ENCODE data around the gene SCN5A. TPM values are rescaled to one million over a fixed set of nuclear protein-coding genes. Genes with fewer than 3 reads are reported as not detected.

Gene SCN5A
- polyA plus RNA-seq, 1 of the 3 experiments (the other 2 are of a cell fraction), result 0.18 TPM

DNA sequence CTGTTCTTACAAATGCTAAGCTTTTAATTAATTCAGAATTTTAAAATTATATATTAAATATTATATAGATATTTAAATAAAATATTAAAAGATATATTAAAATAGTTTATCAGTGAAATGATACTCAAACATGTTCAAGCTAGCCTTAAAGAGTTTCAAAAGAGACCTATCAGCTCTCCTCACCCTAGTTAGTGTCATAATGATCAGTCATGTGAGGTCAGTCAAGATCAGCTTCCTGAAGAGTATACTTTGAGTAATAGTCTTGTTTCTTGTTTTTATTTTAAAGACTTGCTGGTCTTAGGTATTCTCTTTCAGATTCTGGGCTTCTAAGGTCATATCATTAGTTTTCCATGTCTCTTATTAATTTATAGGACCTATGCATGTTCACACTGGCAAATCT lies 138.9 kb downstream of the SCN5A start:
- Histone ChIP-seq H3F3A (replicated peaks; ENCODE audit: insufficient read depth) (no peaks in the 10 kb centered on the region), H3K9me2 (no peaks in the 10 kb centered on the region), H3K36me3 (replicated peaks in 1 of 2; ENCODE audit: control insufficient read depth in 1 of 2, insufficient read depth in 2 of 2, low read length in 1 of 2) (peaks cover 55 to 65% of the 10 kb centered on the region in 2 experiments), H3K79me2 (ENCODE audit: insufficient read depth) (no peaks in the 10 kb centered on the region), H4K20me1 (ENCODE audit: insufficient read depth) (no peaks in the 10 kb centered on the region), H2AFZ (ENCODE audit: low read depth) (no peak overlapping the region), H3K9me3 (no peaks in the 10 kb centered on the region), H3K4me1 (ENCODE audit: control insufficient read depth in 1 of 2, insufficient read depth in 2 of 2, low read depth in 1 of 2, low read length in 1 of 2) (no peaks in the 10 kb centered on the region; a peak in 1 of 4 replicates), H3K4me3 (ENCODE audit: low read depth in 2 of 2, low read length in 1 of 2) (no peak overlapping the region), H3K27me3 (ENCODE audit: insufficient read depth) (no peaks in the 10 kb centered on the region), H3K27ac (ENCODE audit: low read depth in 2 of 2, low read length in 1 of 2) (no peak overlapping the region), H3K9ac (no peak overlapping the region), H3K4me2 (no peak overlapping the region)
- no peak for TF ChIP-seq MXI1 (IDR thresholded peaks at IDR 0.05; ENCODE audit: low read depth, low read length)
- TF ChIP-seq TEAD4 (IDR thresholded peaks at IDR 0.05; ENCODE audit: borderline replicate concordance, insufficient read depth), result no peak
- TF ChIP-seq RAD21 (IDR thresholded peaks at IDR 0.05; ENCODE audit: low read length), result no peak
- TF ChIP-seq, protein P1, sequence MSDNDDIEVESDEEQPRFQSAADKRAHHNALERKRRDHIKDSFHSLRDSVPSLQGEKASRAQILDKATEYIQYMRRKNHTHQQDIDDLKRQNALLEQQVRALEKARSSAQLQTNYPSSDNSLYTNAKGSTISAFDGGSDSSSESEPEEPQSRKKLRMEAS (IDR thresholded peaks at IDR 0.05; ENCODE audit: low read depth), result no peak
- no peak for TF ChIP-seq FOSL2 (IDR thresholded peaks at IDR 0.05; ENCODE audit: borderline replicate concordance, low read depth)
- TF ChIP-seq, protein P2, sequence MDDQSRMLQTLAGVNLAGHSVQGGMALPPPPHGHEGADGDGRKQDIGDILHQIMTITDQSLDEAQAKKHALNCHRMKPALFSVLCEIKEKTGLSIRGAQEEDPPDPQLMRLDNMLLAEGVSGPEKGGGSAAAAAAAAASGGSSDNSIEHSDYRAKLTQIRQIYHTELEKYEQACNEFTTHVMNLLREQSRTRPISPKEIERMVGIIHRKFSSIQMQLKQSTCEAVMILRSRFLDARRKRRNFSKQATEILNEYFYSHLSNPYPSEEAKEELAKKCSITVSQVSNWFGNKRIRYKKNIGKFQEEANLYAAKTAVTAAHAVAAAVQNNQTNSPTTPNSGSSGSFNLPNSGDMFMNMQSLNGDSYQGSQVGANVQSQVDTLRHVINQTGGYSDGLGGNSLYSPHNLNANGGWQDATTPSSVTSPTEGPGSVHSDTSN (IDR thresholded peaks at IDR 0.05), result no peak
- no peak for TF ChIP-seq SMC3 (IDR thresholded peaks at IDR 0.05; ENCODE audit: low read depth, low read length)
- TF ChIP-seq, protein P3, sequence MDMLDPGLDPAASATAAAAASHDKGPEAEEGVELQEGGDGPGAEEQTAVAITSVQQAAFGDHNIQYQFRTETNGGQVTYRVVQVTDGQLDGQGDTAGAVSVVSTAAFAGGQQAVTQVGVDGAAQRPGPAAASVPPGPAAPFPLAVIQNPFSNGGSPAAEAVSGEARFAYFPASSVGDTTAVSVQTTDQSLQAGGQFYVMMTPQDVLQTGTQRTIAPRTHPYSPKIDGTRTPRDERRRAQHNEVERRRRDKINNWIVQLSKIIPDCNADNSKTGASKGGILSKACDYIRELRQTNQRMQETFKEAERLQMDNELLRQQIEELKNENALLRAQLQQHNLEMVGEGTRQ (IDR thresholded peaks at IDR 0.05; ENCODE audit: borderline replicate concordance, low read depth, low read length), result no peak
- TF ChIP-seq RCOR1 (IDR thresholded peaks at IDR 0.05; ENCODE audit: low read length), result no peak
- TF ChIP-seq CHD2 (IDR thresholded peaks at IDR 0.05; ENCODE audit: low read length, partially characterized antibody), result no peak
- no peak for TF ChIP-seq EP300 (IDR thresholded peaks at IDR 0.05; ENCODE audit: borderline replicate concordance in 1 of 2, low read depth in 1 of 2, low read length in 1 of 2)
- ChIA-PET CTCF (interaction anchor here (0.9 to 7.7 kb wide), 5 partner anchors 10 to 333 kb away, joined by 3 to 65 read pairs (median 11); partner anchors contain the start of gene EXOG), POLR2A (no interaction called here)
- DNase-seq, result no peak

DNA sequence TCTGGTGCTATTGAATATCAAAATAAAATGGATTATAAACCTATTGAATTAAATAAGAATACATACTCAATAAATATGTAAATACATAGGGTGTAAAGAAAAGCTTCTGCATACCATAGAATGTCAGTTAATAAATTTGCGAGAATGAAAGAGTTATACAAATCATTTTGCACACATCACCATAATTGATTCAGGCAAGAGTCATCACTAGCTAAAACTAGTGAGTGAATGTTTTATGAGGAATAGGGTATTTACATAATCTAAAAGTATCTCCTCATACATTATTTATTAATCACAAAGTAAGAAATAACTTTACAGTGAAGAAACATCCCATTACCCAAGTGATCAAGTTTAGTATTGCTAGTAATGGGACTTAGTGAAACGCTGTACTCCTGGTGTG lies 139.8 kb downstream of the SCN5A start:
- Histone ChIP-seq H3K9ac (no peak overlapping the region), H3K4me1 (ENCODE audit: control insufficient read depth in 1 of 2, insufficient read depth in 2 of 2, low read depth in 1 of 2, low read length in 1 of 2) (no peaks in the 10 kb centered on the region; a peak in 1 of 4 replicates), H3K36me3 (replicated peaks in 1 of 2; ENCODE audit: control insufficient read depth in 1 of 2, insufficient read depth in 2 of 2, low read length in 1 of 2) (peaks cover 60 to 65% of the 10 kb centered on the region in 2 experiments), H3K27me3 (ENCODE audit: insufficient read depth) (no peaks in the 10 kb centered on the region), H3K4me3 (ENCODE audit: low read depth in 2 of 2, low read length in 1 of 2) (no peak overlapping the region), H2AFZ (ENCODE audit: low read depth) (no peak overlapping the region), H3K4me2 (no peak overlapping the region), H3K9me3 (no peaks in the 10 kb centered on the region), H4K20me1 (ENCODE audit: insufficient read depth) (no peaks in the 10 kb centered on the region), H3K9me2 (no peaks in the 10 kb centered on the region), H3K27ac (ENCODE audit: low read depth in 2 of 2, low read length in 1 of 2) (no peak overlapping the region), H3F3A (replicated peaks; ENCODE audit: insufficient read depth) (no peaks in the 10 kb centered on the region), H3K79me2 (ENCODE audit: insufficient read depth) (no peaks in the 10 kb centered on the region)
- 96% methylated on average over 2 of the region's 2 CpGs for WGBS (ENCODE audit: low lambda C conversion rate)
- ChIA-PET POLR2A (no interaction called here), CTCF (interaction anchor here (1.4 to 7.7 kb wide), 4 partner anchors 10 to 146 kb away, joined by 9 to 65 read pairs (median 13); partner anchors contain the start of gene EXOG)
- DNase-seq, result no peak
- TF ChIP-seq GABPA (IDR thresholded peaks at IDR 0.05; ENCODE audit: low read depth) (no peak), SMC3 (IDR thresholded peaks at IDR 0.05; ENCODE audit: low read depth, low read length) (no peak), YY1 (IDR thresholded peaks at IDR 0.05; ENCODE audit: low read depth) (no peak), POLR2AphosphoS5 (IDR thresholded peaks at IDR 0.05; ENCODE audit: low read depth, low read length) (no peak), MXI1 (IDR thresholded peaks at IDR 0.05; ENCODE audit: low read depth, low read length) (no peak), MEF2A (IDR thresholded peaks at IDR 0.05; ENCODE audit: borderline replicate concordance, low read depth) (no peak), RFX5 (IDR thresholded peaks at IDR 0.05; ENCODE audit: low read length) (no peak), NRF1 (IDR thresholded peaks at IDR 0.05; ENCODE audit: low read depth, low read length) (no peak)
- TF ChIP-seq, protein P4, sequence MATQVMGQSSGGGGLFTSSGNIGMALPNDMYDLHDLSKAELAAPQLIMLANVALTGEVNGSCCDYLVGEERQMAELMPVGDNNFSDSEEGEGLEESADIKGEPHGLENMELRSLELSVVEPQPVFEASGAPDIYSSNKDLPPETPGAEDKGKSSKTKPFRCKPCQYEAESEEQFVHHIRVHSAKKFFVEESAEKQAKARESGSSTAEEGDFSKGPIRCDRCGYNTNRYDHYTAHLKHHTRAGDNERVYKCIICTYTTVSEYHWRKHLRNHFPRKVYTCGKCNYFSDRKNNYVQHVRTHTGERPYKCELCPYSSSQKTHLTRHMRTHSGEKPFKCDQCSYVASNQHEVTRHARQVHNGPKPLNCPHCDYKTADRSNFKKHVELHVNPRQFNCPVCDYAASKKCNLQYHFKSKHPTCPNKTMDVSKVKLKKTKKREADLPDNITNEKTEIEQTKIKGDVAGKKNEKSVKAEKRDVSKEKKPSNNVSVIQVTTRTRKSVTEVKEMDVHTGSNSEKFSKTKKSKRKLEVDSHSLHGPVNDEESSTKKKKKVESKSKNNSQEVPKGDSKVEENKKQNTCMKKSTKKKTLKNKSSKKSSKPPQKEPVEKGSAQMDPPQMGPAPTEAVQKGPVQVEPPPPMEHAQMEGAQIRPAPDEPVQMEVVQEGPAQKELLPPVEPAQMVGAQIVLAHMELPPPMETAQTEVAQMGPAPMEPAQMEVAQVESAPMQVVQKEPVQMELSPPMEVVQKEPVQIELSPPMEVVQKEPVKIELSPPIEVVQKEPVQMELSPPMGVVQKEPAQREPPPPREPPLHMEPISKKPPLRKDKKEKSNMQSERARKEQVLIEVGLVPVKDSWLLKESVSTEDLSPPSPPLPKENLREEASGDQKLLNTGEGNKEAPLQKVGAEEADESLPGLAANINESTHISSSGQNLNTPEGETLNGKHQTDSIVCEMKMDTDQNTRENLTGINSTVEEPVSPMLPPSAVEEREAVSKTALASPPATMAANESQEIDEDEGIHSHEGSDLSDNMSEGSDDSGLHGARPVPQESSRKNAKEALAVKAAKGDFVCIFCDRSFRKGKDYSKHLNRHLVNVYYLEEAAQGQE (IDR thresholded peaks at IDR 0.05; ENCODE audit: low read depth, low read length), result no peak
- TF ChIP-seq, protein P5, sequence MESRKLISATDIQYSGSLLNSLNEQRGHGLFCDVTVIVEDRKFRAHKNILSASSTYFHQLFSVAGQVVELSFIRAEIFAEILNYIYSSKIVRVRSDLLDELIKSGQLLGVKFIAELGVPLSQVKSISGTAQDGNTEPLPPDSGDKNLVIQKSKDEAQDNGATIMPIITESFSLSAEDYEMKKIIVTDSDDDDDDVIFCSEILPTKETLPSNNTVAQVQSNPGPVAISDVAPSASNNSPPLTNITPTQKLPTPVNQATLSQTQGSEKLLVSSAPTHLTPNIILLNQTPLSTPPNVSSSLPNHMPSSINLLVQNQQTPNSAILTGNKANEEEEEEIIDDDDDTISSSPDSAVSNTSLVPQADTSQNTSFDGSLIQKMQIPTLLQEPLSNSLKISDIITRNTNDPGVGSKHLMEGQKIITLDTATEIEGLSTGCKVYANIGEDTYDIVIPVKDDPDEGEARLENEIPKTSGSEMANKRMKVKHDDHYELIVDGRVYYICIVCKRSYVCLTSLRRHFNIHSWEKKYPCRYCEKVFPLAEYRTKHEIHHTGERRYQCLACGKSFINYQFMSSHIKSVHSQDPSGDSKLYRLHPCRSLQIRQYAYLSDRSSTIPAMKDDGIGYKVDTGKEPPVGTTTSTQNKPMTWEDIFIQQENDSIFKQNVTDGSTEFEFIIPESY (IDR thresholded peaks at IDR 0.05; ENCODE audit: borderline replicate concordance, low read depth), result no peak

Measured in SK-N-SH (cell line).